Thoracic aorta (tissue), 2 donors: Measurements from ENCODE around the gene FAM240A. TPM values are rescaled to one million over a fixed set of nuclear protein-coding genes. Genes with fewer than 3 reads are reported as not detected.

Source experiments
- ATAC-seq: fragments of 150-250 bp; one replicate; pipeline ENCODE4 v1.8.0; 2017; ENCODE audit warnings: low read depth; ENCODE audit not compliant: insufficient number of reproducible peaks, low FRiP score
- DNase-seq: peaks from one replicate; pipeline ENCODE4 v3.0.0-alpha.2; 2020; ENCODE audit warnings: low spot score
- H3K27ac ChIP-seq, 2 donors: fragments of 200-600 bp; sonication (generic); 1 replicate in 1 of 2; 2 replicates in 1 of 2; pipeline ENCODE4 v1.5.1; 2016; ENCODE audit warnings: mild to moderate bottlenecking in 2 of 2, moderate library complexity in 2 of 2
- H3K27me3 ChIP-seq: fragments of 200-600 bp; sonication (generic); replicated peaks from 2 replicates; pipeline ENCODE4 v1.6.0; 2016; ENCODE audit warnings: mild to moderate bottlenecking; ENCODE audit not compliant: insufficient read depth
- H3K36me3 ChIP-seq: fragments of 200-600 bp; sonication (generic); one replicate; pipeline ENCODE4 v1.5.1; 2016
- H3K4me1 ChIP-seq, 2 donors: fragments of 200-600 bp; sonication (generic); 1 replicate in 1 of 2; 2 replicates in 1 of 2; pipeline versions ENCODE4 v1.5.1 to v1.6.0; 2016; ENCODE audit warnings: low read depth in 2 of 2, mild to moderate bottlenecking in 1 of 2; ENCODE audit not compliant: control insufficient read depth in 1 of 2
- H3K4me3 ChIP-seq: fragments of 200-600 bp; sonication (generic); 2 replicates; pipeline ENCODE4 v1.5.1; 2016; ENCODE audit warnings: mild to moderate bottlenecking
- H3K9me3 ChIP-seq: fragments of 200-600 bp; sonication (generic); 2 replicates; pipeline ENCODE4 v1.5.1; 2016
- CTCF ChIP-seq: fragments of 200-600 bp; sonication (generic); IDR thresholded peaks from one replicate; pipeline ENCODE4 v1.5.1; 2019; ENCODE audit warnings: antibody characterized with exemption
- total RNA-seq, 2 donors: library from RNA; depleted of rRNA; stranded (reverse); fragments of >200 nt; gene quantifications; one replicate each; pipeline versions ENCODE4 v1.1.0 to v1.2.3, GENCODE V29; 2016

Gene FAM240A
- total RNA-seq, 2 donors from 2014 or later: not detected

- TF ChIP-seq CTCF: no peak
- ATAC-seq (no peak), DNase-seq (no peak)
- Histone ChIP-seq H3K36me3 (no peaks in the 10 kb centered on the region), H3K9me3 (no peaks in the 10 kb centered on the region), H3K4me3 (no peak overlapping the region), H3K4me1 (no peaks in the 10 kb centered on the region), H3K27ac (no peak overlapping the region), H3K27me3 (no peaks in the 10 kb centered on the region)
These were observed 19.0 kb upstream of the FAM240A start for GRCh38 chr3:46593274-46593862.

GRCh38 chr3:46593979-46594378 lies 18.3 kb upstream of the FAM240A start:
- Histone ChIP-seq H3K9me3 (no peaks in the 10 kb centered on the region), H3K4me1 (no peaks in the 10 kb centered on the region), H3K36me3 (no peaks in the 10 kb centered on the region), H3K27ac (no peak overlapping the region), H3K4me3 (no peak overlapping the region), H3K27me3 (no peaks in the 10 kb centered on the region)
- DNase-seq: no peak
- TF ChIP-seq CTCF: no peak
- no peak for ATAC-seq

- no peaks in the 10 kb centered on the region for H3K4me1 ChIP-seq
- TF ChIP-seq CTCF: no peak
- no peak overlapping the region for H3K27ac ChIP-seq
- H3K4me3 ChIP-seq: no peak overlapping the region
- ATAC-seq (no peak), DNase-seq (no peak)
- H3K27me3 ChIP-seq: no peaks in the 10 kb centered on the region
- H3K36me3 ChIP-seq: no peaks in the 10 kb centered on the region
- no peaks in the 10 kb centered on the region for H3K9me3 ChIP-seq
These were observed 17.6 kb upstream of the FAM240A start for GRCh38 chr3:46594723-46595122.

GRCh38 chr3:46595819-46596314 lies 16.5 kb upstream of the FAM240A start:
- no peak overlapping the region for H3K4me3 ChIP-seq
- TF ChIP-seq CTCF: no peak
- H3K27ac ChIP-seq: no peak overlapping the region
- ATAC-seq (no peak), DNase-seq (no peak)
- no peaks in the 10 kb centered on the region for H3K36me3 ChIP-seq
- no peaks in the 10 kb centered on the region for H3K9me3 ChIP-seq
- H3K4me1 ChIP-seq: no peaks in the 10 kb centered on the region
- H3K27me3 ChIP-seq: no peaks in the 10 kb centered on the region

GRCh38 chr3:46599590-46599989 lies 12.7 kb upstream of the FAM240A start:
- ATAC-seq (no peak), DNase-seq (no peak)
- Histone ChIP-seq H3K4me3 (no peak overlapping the region), H3K27me3 (no peaks in the 10 kb centered on the region), H3K36me3 (no peaks in the 10 kb centered on the region), H3K27ac (no peak overlapping the region), H3K9me3 (no peaks in the 10 kb centered on the region), H3K4me1 (no peaks in the 10 kb centered on the region)
- no peak for TF ChIP-seq CTCF
